H1 (cell line): ENCODE results near the gene TRIM68. TPM values are rescaled to one million over a fixed set of nuclear protein-coding genes. Genes with fewer than 3 reads are reported as not detected.

Source experiments
- ATF2 ChIP-seq: IDR thresholded peaks from 2 replicates; pipeline ENCODE4 v1.6.1; 2012; ENCODE audit warnings: low read length, inconsistent platforms
- BCL11A ChIP-seq, 2 experiments: IDR thresholded peaks; one replicate each; pipeline ENCODE4 v1.6.1; 2011; ENCODE audit warnings: low read depth in 2 of 2, low read length in 2 of 2, mild to moderate bottlenecking in 2 of 2
- KDM4A ChIP-seq: IDR thresholded peaks from one replicate; pipeline ENCODE4 v1.7.1; 2012; ENCODE audit warnings: low read depth, mild to moderate bottlenecking, moderate library complexity, low read length, inconsistent platforms; ENCODE audit not compliant: severe bottlenecking
- POU5F1 ChIP-seq: IDR thresholded peaks from 2 replicates; pipeline ENCODE4 v1.6.1; 2011; ENCODE audit warnings: low read depth, mild to moderate bottlenecking, low read length, moderate library complexity
- RXRA ChIP-seq: IDR thresholded peaks from 2 replicates; pipeline ENCODE4 v1.6.1; 2011; ENCODE audit warnings: low read depth, mild to moderate bottlenecking, low read length, moderate library complexity; ENCODE audit not compliant: insufficient read depth
- polyA plus RNA-seq, 7 experiments: library from polyadenylated mRNA; depleted of rRNA in 3 of 7; stranded (reverse) in 5 of 7; unstranded in 2 of 7; fragments of >200 nt in 5 of 7; fragments of 200-250 nt in 2 of 7; gene quantifications; 1 replicate in 5 of 7; 2 replicates in 1 of 7; 4 replicates in 1 of 7; pipeline versions ENCODE4 v1.2.1 to v1.2.3, GENCODE V29; 2011 to 2013; ENCODE audit warnings: missing spikeins in 2 of 7, mixed read lengths in 2 of 7
- total RNA-seq: library from RNA; stranded (reverse); fragmentation: NEBNext Ultra II Directional; extraction: Animal tissue kit (Norgen Biotek cat#: 25700); gene quantifications from 2 replicates; pipeline ENCODE4 v1.2.1, GENCODE V29; 2021

TRIM68 gene
- total and polyA plus RNA-seq, 2 of the 8 experiments (the other 6 are each of a cell fraction or from before 2014, with no cell fraction given) = 3.4 to 5.7 TPM

- no peak for TF ChIP-seq ATF2
- TF ChIP-seq KDM4A = no peak
- no peak for TF ChIP-seq RXRA
- TF ChIP-seq BCL11A (IDR thresholded peaks at IDR 0.05; ENCODE audit: low read depth in 2 of 2, low read length in 2 of 2) = no peak
- TF ChIP-seq POU5F1 = no peak
Measured at GRCh38 chr11:4589017-4589416, 19.0 kb downstream of the TRIM68 start (continued).
